A673 (cell line): Measurements from ENCODE around the gene SPAST.

Experiments
- EZH2 ChIP-seq: fragments of 200-600 bp; sonication (generic); IDR thresholded peaks from 2 replicates; pipeline ENCODE4 v1.6.1; 2017; ENCODE audit warnings: borderline replicate concordance, low read depth, mild to moderate bottlenecking, mixed read lengths, antibody characterized with exemption, low read length; ENCODE audit not compliant: poor library complexity, severe bottlenecking
- TF ChIP-seq, protein P1 (sequence below): fragments of 300-800, 200-600 bp; sonication (generic); conservative IDR thresholded peaks from 2 replicates; pipeline ENCODE4 v1.5.1; 2017; ENCODE audit warnings: low read depth, mild to moderate bottlenecking, antibody characterized with exemption, low read length, moderate library complexity, mixed read lengths

- TF ChIP-seq, protein P1, sequence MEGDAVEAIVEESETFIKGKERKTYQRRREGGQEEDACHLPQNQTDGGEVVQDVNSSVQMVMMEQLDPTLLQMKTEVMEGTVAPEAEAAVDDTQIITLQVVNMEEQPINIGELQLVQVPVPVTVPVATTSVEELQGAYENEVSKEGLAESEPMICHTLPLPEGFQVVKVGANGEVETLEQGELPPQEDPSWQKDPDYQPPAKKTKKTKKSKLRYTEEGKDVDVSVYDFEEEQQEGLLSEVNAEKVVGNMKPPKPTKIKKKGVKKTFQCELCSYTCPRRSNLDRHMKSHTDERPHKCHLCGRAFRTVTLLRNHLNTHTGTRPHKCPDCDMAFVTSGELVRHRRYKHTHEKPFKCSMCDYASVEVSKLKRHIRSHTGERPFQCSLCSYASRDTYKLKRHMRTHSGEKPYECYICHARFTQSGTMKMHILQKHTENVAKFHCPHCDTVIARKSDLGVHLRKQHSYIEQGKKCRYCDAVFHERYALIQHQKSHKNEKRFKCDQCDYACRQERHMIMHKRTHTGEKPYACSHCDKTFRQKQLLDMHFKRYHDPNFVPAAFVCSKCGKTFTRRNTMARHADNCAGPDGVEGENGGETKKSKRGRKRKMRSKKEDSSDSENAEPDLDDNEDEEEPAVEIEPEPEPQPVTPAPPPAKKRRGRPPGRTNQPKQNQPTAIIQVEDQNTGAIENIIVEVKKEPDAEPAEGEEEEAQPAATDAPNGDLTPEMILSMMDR, result no peak
- TF ChIP-seq EZH2, result no peak
Observed at GRCh38 chr2:32136097-32136496, 72.7 kb downstream of the SPAST start.
